OCI-LY7 (cell line): ENCODE results near the gene SDC3. TPM values are rescaled to one million over a fixed set of nuclear protein-coding genes. Genes with fewer than 3 reads are reported as not detected.

Experiments
- BruUV-seq: library from RNA; stranded (reverse); fragments of 400-500 nt; replicated peaks from 2 replicates; lab custom pipeline; 2021; lab: Mats Ljungman, UMichigan
- CTCF ChIA-PET: fragments of 300-600 bp; sonication (Branson Sonifier 250); formaldehyde crosslinking; loops from one replicate; lab custom pipeline; 2022; ENCODE audit warnings: antibody characterized with exemption; ENCODE audit not compliant: unreplicated experiment; lab: Charles Lee
- POLR2A ChIA-PET: fragments of 300-600 bp; sonication (Branson Sonifier 250); formaldehyde crosslinking; loops from one replicate; lab custom pipeline; 2022; ENCODE audit warnings: antibody characterized with exemption; lab: Charles Lee
- DNase-seq: peaks from one replicate; pipeline ENCODE4 v3.0.0-alpha.2; 2015; ENCODE audit warnings: low spot score
- H2AFZ ChIP-seq: fragments of 200-600 bp; sonication (generic), shearing (Covaris generic); 2 replicates; pipeline ENCODE4 v1.6.1; 2014; ENCODE audit warnings: mild to moderate bottlenecking, antibody characterized with exemption, low read length, moderate library complexity
- H3K27ac ChIP-seq: fragments of 200-600 bp; sonication (generic); 2 replicates; pipeline ENCODE4 v1.5.1; 2014; ENCODE audit warnings: mixed run types, low read depth, mild to moderate bottlenecking, moderate library complexity, low read length, inconsistent platforms; ENCODE audit not compliant: poor library complexity, severe bottlenecking
- H3K36me3 ChIP-seq: fragments of 200-600 bp; sonication (generic); 2 replicates; pipeline ENCODE4 v1.6.1; 2014; ENCODE audit warnings: mild to moderate bottlenecking, antibody characterized with exemption, low read length, moderate library complexity, mixed read lengths; ENCODE audit not compliant: insufficient read depth
- H3K4me1 ChIP-seq: fragments of 200-600 bp; sonication (generic); 2 replicates; pipeline ENCODE4 v1.5.1; 2014; ENCODE audit warnings: mild to moderate bottlenecking, low read length; ENCODE audit not compliant: insufficient read depth, poor library complexity, severe bottlenecking
- H3K4me2 ChIP-seq: fragments of 200-600 bp; sonication (generic); 2 replicates; pipeline ENCODE4 v1.6.1; 2014; ENCODE audit warnings: mild to moderate bottlenecking, low read length
- H3K4me3 ChIP-seq: fragments of 200-600 bp; sonication (generic); 2 replicates; pipeline ENCODE4 v1.5.1; 2014; ENCODE audit warnings: mild to moderate bottlenecking, low read depth, low read length; ENCODE audit not compliant: poor library complexity, severe bottlenecking
- H3K79me2 ChIP-seq: fragments of 200-600 bp; sonication (generic); 2 replicates; pipeline ENCODE4 v1.6.1; 2016; ENCODE audit warnings: low read depth, mild to moderate bottlenecking, low read length, moderate library complexity, mixed read lengths; ENCODE audit not compliant: insufficient read depth
- H3K9me2 ChIP-seq: fragments of 200-600 bp; sonication (generic); 2 replicates; pipeline ENCODE4 v1.6.1; 2016; ENCODE audit warnings: mild to moderate bottlenecking, low read length, mixed read lengths; ENCODE audit not compliant: insufficient read depth
- H3K9me3 ChIP-seq: fragments of 200-600 bp; sonication (generic); 2 replicates; pipeline ENCODE4 v1.6.1; 2014; ENCODE audit warnings: mild to moderate bottlenecking, mixed run types, low read length, mixed read lengths
- H4K20me1 ChIP-seq: fragments of 200-600 bp; sonication (generic); 2 replicates; pipeline ENCODE4 v1.6.1; 2014; ENCODE audit warnings: mild to moderate bottlenecking, antibody characterized with exemption, low read length, moderate library complexity, mixed read lengths; ENCODE audit not compliant: insufficient read depth
- EZH2phosphoT487 ChIP-seq: fragments of 200-600 bp; sonication (generic); IDR thresholded peaks from 2 replicates; pipeline ENCODE4 v1.6.1; 2018; ENCODE audit warnings: low read depth, borderline replicate concordance, mild to moderate bottlenecking, mixed run types, antibody characterized with exemption, low read length, moderate library complexity, mixed read lengths
- intact Hi-C: fragments of 100-400 bp; cut with micrococcal nuclease; formaldehyde crosslinking; loops from one replicate; pipeline ENCODE4 v1.10.0; 2022; ENCODE audit not compliant: unreplicated experiment
- total RNA-seq, 2 experiments: library from RNA; depleted of rRNA in 1 of 2; stranded (reverse); fragments of >200 nt in 1 of 2; shearing (Covaris generic) in 1 of 2; gene quantifications; 2 replicates each; pipeline ENCODE4 v1.2.3, GENCODE V29; 2014 to 2022
- TF ChIP-seq, protein P1 (sequence below): fragments of 200-600 bp; sonication (generic); conservative IDR thresholded peaks from 2 replicates; pipeline ENCODE4 v1.5.1; 2014; ENCODE audit warnings: mild to moderate bottlenecking, antibody characterized with exemption, low read length, moderate library complexity, mixed read lengths

SDC3 gene
- total RNA-seq, 2 experiments from 2014 or later, result not detected

DNA sequence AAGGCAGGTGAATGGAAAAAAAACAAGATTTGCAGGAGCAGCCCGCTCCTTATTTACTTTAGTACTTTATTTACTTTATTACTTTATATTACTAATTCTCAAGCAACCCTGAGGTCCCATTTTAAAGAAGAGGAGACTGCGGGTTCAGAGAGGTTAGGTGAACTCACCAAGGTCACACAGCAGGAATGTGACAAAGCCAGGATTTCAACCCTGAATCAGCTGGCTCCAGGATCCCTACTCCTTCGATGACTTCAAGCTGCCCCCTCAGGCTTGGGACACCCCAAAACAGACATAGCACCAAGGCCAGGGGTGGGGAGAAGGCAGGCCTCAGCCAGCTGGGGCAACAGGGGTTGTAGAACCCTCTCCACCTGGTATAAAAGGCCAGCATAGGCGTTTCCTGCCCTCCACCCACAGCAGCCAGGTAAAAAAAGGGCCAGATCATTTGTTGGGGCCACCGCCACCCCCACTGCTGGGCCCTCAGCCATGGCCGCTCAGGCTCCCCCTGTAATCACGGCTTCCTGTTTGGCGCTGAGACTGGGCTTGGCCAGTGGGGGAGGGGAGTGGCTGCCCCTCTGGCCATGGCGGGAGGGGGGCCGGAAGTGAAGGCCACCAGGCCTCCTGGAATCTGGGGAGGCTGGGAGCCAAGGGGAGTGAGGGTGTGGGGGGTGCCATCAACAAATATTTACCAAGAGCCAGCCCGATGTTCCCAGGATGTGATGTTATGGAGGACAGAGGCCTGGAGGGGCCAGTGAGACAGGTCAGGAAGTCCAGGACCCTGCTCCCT is 6.6 kb downstream of the SDC3 start:
- no peaks in the 10 kb centered on the region for H3K36me3 ChIP-seq
- CTCF ChIA-PET, result no interaction called here
- H3K79me2 ChIP-seq, result no peaks in the 10 kb centered on the region
- intact Hi-C loops, result no loop called here
- no peak overlapping the region for H2AFZ ChIP-seq
- H3K4me1 ChIP-seq, result no peaks in the 10 kb centered on the region
- H4K20me1 ChIP-seq, result no peaks in the 10 kb centered on the region
- TF ChIP-seq EZH2phosphoT487, result no peak
- TF ChIP-seq, protein P1, sequence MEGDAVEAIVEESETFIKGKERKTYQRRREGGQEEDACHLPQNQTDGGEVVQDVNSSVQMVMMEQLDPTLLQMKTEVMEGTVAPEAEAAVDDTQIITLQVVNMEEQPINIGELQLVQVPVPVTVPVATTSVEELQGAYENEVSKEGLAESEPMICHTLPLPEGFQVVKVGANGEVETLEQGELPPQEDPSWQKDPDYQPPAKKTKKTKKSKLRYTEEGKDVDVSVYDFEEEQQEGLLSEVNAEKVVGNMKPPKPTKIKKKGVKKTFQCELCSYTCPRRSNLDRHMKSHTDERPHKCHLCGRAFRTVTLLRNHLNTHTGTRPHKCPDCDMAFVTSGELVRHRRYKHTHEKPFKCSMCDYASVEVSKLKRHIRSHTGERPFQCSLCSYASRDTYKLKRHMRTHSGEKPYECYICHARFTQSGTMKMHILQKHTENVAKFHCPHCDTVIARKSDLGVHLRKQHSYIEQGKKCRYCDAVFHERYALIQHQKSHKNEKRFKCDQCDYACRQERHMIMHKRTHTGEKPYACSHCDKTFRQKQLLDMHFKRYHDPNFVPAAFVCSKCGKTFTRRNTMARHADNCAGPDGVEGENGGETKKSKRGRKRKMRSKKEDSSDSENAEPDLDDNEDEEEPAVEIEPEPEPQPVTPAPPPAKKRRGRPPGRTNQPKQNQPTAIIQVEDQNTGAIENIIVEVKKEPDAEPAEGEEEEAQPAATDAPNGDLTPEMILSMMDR, result no peak
- H3K9me3 ChIP-seq, result no peaks in the 10 kb centered on the region
- no peak for DNase-seq
- no TSS peak for BruUV-seq
- no peaks in the 10 kb centered on the region for H3K9me2 ChIP-seq
- H3K4me3 ChIP-seq, result no peak overlapping the region
- POLR2A ChIA-PET, result no interaction called here
- H3K4me2 ChIP-seq, result no peak overlapping the region
- no peak overlapping the region for H3K27ac ChIP-seq

DNA sequence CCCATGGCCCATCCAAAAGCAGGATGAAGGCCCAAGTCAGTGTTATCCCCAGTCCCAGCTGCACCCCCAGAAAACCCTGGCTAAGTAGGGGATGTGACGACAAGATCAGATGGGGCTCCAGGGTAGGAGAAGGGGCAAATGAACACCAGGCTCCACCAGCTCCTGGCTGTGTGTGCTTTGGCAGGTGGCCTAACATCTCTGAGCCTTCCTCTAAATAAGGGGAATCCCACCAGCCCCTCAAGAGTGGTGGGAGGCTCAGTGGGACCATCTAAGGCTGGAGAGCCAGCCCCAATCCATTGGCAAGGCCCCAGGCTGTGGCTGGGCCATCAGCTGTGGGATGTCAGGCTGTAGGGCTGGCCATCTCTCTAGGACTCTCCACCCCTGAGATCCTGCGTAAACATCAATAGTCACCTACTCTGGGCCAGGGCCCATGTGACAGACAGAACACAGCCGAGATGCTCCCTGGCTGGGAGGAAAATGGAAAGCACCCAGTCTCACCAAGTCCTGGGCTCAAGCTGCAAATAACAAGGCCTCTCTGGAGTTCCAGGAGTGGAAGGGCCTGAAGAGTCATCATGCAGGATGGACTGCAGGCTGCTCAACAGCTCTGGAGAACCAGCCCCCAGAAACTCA is 7.5 kb downstream of the SDC3 start:
- Histone ChIP-seq H3K27ac (no peak overlapping the region), H4K20me1 (no peaks in the 10 kb centered on the region), H3K9me3 (no peaks in the 10 kb centered on the region), H3K9me2 (no peaks in the 10 kb centered on the region), H3K36me3 (no peaks in the 10 kb centered on the region), H3K79me2 (no peaks in the 10 kb centered on the region), H3K4me2 (no peak overlapping the region), H3K4me1 (no peaks in the 10 kb centered on the region), H3K4me3 (no peak overlapping the region), H2AFZ (no peak overlapping the region)
- POLR2A ChIA-PET, result interaction anchor here (0.5 to 0.6 kb wide), 2 partner anchors 21 to 140 kb away, joined by 3 read pairs; no protein-coding TSS in a partner anchor
- DNase-seq, result no peak
- intact Hi-C loops, result no loop called here
- BruUV-seq, result no TSS peak
- CTCF ChIA-PET, result no interaction called here
- no peak for TF ChIP-seq EZH2phosphoT487
- TF ChIP-seq, protein P1, result no peak

DNA sequence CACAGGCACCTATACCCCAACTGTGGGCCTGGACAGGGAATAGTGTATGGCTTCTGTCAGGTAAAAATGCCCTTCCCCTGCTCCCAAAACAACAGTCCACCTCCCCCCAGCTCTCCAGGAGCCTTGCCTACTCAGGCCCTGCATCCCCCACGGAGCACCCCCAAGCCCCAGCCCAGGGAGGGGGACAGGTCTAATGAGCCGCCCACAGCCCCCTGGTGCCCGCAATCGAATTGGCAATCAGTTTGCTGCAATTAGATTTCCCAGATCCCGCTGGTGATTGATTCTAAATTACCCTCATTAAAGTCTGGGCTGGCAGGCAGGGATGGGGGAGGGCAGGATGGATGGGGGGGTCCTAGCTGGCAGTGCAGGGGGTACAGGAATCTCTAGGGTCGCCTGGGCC is 8.1 kb downstream of the SDC3 start:
- Histone ChIP-seq H2AFZ (no peak overlapping the region), H3K4me3 (no peak overlapping the region), H3K4me1 (no peaks in the 10 kb centered on the region), H3K9me2 (no peaks in the 10 kb centered on the region), H3K27ac (no peak overlapping the region), H3K79me2 (no peaks in the 10 kb centered on the region), H3K36me3 (no peaks in the 10 kb centered on the region), H3K9me3 (no peaks in the 10 kb centered on the region), H3K4me2 (no peak overlapping the region), H4K20me1 (no peaks in the 10 kb centered on the region)
- no peak for TF ChIP-seq EZH2phosphoT487
- no TSS peak for BruUV-seq
- intact Hi-C loops, result no loop called here
- ChIA-PET POLR2A (no interaction called here), CTCF (no interaction called here)
- DNase-seq, result no peak
